NCI-H1048 (cell line): ENCODE results near the gene DPF3.
"Not testable (repeated sequence)": the region's sequence is repeated elsewhere in the genome, so short reads cannot be mapped to it uniquely, and the experiment has no call there.

Source experiments
- DNase-seq: peaks from one replicate; lab custom pipeline; 2025; lab: John Stamatoyannopoulos, UW

DPF3 gene

GRCh38 chr14:72880164-72880563 is 13.7 kb downstream of the DPF3 start:
- no peak for DNase-seq

- DNase-seq: no peak
Measured at GRCh38 chr14:72879431-72879830, 14.5 kb downstream of the DPF3 start.

GRCh38 chr14:72878746-72879145 is 15.2 kb downstream of the DPF3 start:
- no peak for DNase-seq

- no peak for DNase-seq
Measured at GRCh38 chr14:72876710-72877063, 17.2 kb downstream of the DPF3 start.

GRCh38 chr14:72876005-72876709 is 17.7 kb downstream of the DPF3 start:
- DNase-seq: no peak

GRCh38 chr14:72870878-72871277 is 23.0 kb downstream of the DPF3 start:
- DNase-seq: not testable (repeated sequence)

- no peak for DNase-seq
Measured at GRCh38 chr14:72869407-72870329, 24.2 kb downstream of the DPF3 start.

- DNase-seq: no peak
Measured at GRCh38 chr14:72868500-72868899, 25.4 kb downstream of the DPF3 start.

GRCh38 chr14:72864712-72865365 is 29.1 kb downstream of the DPF3 start:
- DNase-seq: no peak

- no peak for DNase-seq
Measured at GRCh38 chr14:72863216-72864006, 30.5 kb downstream of the DPF3 start.

GRCh38 chr14:72856530-72857266 is 37.2 kb downstream of the DPF3 start:
- no peak for DNase-seq

- no peak for DNase-seq
Measured at GRCh38 chr14:72855913-72856312, 38.0 kb downstream of the DPF3 start.

GRCh38 chr14:72852194-72852593 is 41.7 kb downstream of the DPF3 start:
- DNase-seq: no peak

- no peak for DNase-seq
Measured at GRCh38 chr14:72851635-72852034, 42.3 kb downstream of the DPF3 start.

- no peak for DNase-seq
Measured at GRCh38 chr14:72850360-72850759, 43.5 kb downstream of the DPF3 start.

GRCh38 chr14:72849222-72849621 is 44.7 kb downstream of the DPF3 start:
- DNase-seq: no peak

GRCh38 chr14:72847721-72848120 is 46.2 kb downstream of the DPF3 start:
- DNase-seq: no peak

GRCh38 chr14:72845683-72846082 is 48.2 kb downstream of the DPF3 start:
- DNase-seq: no peak

GRCh38 chr14:72845196-72845595 is 48.7 kb downstream of the DPF3 start:
- DNase-seq: no peak

- DNase-seq: no peak
Measured at GRCh38 chr14:72844524-72844923, 49.4 kb downstream of the DPF3 start.
